HEK293 (cell line): Measurements from ENCODE around the gene IL17RB.
A peak's percentile ranks its signal among the peaks of the same experiment; 100 is the strongest.

Source experiments
- FEZF1 ChIP-seq: fragments of 450-650 bp; formaldehyde crosslinking; IDR thresholded peaks from 2 replicates; pipeline ENCODE4 v1.5.1; 2016; ENCODE audit warnings: missing biosample characterization, missing genetic modification characterization
- GFI1B ChIP-seq: fragments of 450-650 bp; formaldehyde crosslinking; IDR thresholded peaks from 2 replicates; pipeline ENCODE4 v1.5.1; 2016; ENCODE audit warnings: missing biosample characterization, missing genetic modification characterization
- HOXD13 ChIP-seq: sonication (generic); formaldehyde crosslinking; IDR thresholded peaks from 2 replicates; pipeline ENCODE4 v1.8.0; 2022; ENCODE audit warnings: missing genetic modification reagents, borderline replicate concordance
- KLF17 ChIP-seq: fragments of 450-650 bp; formaldehyde crosslinking; IDR thresholded peaks from 2 replicates; pipeline ENCODE4 v1.5.1; 2016; ENCODE audit warnings: missing biosample characterization, missing genetic modification characterization
- KLF7 ChIP-seq: fragments of 450-650 bp; formaldehyde crosslinking; IDR thresholded peaks from 2 replicates; pipeline ENCODE4 v1.5.1; 2016; ENCODE audit warnings: missing biosample characterization, missing genetic modification characterization, borderline replicate concordance
- KLF8 ChIP-seq: fragments of 450-650 bp; formaldehyde crosslinking; IDR thresholded peaks from 2 replicates; pipeline ENCODE4 v1.5.1; 2016; ENCODE audit warnings: missing biosample characterization, missing genetic modification characterization
- MEIS1 ChIP-seq: sonication (generic); formaldehyde crosslinking; IDR thresholded peaks from 2 replicates; pipeline ENCODE4 v1.8.1; 2022; ENCODE audit warnings: missing genetic modification reagents, mild to moderate bottlenecking, borderline replicate concordance
- PBX3 ChIP-seq: sonication (generic); formaldehyde crosslinking; IDR thresholded peaks from 2 replicates; pipeline ENCODE4 v1.8.1; 2022; ENCODE audit warnings: mild to moderate bottlenecking, moderate library complexity, missing genetic modification reagents
- SCRT2 ChIP-seq: fragments of 450-650 bp; formaldehyde crosslinking; IDR thresholded peaks from 2 replicates; pipeline ENCODE4 v1.5.1; 2016; ENCODE audit warnings: missing biosample characterization, missing genetic modification characterization
- SP7 ChIP-seq: fragments of 450-650 bp; formaldehyde crosslinking; IDR thresholded peaks from 2 replicates; pipeline ENCODE4 v1.5.1; 2016; ENCODE audit warnings: missing biosample characterization, missing genetic modification characterization
- ZBTB8A ChIP-seq: fragments of 450-650 bp; formaldehyde crosslinking; IDR thresholded peaks from 2 replicates; pipeline ENCODE4 v1.5.1; 2016; ENCODE audit warnings: missing biosample characterization, missing genetic modification characterization
- ZFP37 ChIP-seq: fragments of 450-650 bp; formaldehyde crosslinking; IDR thresholded peaks from 2 replicates; pipeline ENCODE4 v1.5.1; 2016; ENCODE audit warnings: missing biosample characterization, missing genetic modification characterization
- ZNF10 ChIP-seq: fragments of 450-650 bp; formaldehyde crosslinking; IDR thresholded peaks from 2 replicates; pipeline ENCODE4 v1.5.1; 2017; ENCODE audit warnings: missing biosample characterization, missing genetic modification characterization
- ZNF138 ChIP-seq: fragments of 450-650 bp; formaldehyde crosslinking; IDR thresholded peaks from 2 replicates; pipeline ENCODE4 v1.5.1; 2016; ENCODE audit warnings: missing biosample characterization, missing genetic modification characterization, borderline replicate concordance
- ZNF184 ChIP-seq: fragments of 450-650 bp; IDR thresholded peaks from 2 replicates; pipeline ENCODE4 v1.5.1; 2018; ENCODE audit warnings: missing biosample characterization, mild to moderate bottlenecking, missing genetic modification characterization
- ZNF24 ChIP-seq: fragments of 450-650 bp; formaldehyde crosslinking; IDR thresholded peaks from 2 replicates; pipeline ENCODE4 v1.5.1; 2016; ENCODE audit warnings: missing biosample characterization, missing genetic modification characterization
- ZNF248 ChIP-seq: fragments of 450-650 bp; formaldehyde crosslinking; IDR thresholded peaks from 2 replicates; pipeline ENCODE4 v1.5.1; 2017; ENCODE audit warnings: missing biosample characterization, missing genetic modification characterization
- ZNF426 ChIP-seq: fragments of 450-650 bp; formaldehyde crosslinking; IDR thresholded peaks from 2 replicates; pipeline ENCODE4 v1.5.1; 2017; ENCODE audit warnings: missing biosample characterization, missing genetic modification characterization, mild to moderate bottlenecking, inconsistent platforms, moderate library complexity
- ZNF449 ChIP-seq: fragments of 450-650 bp; formaldehyde crosslinking; IDR thresholded peaks from 2 replicates; pipeline ENCODE4 v1.5.1; 2017; ENCODE audit warnings: missing biosample characterization, mild to moderate bottlenecking, missing genetic modification characterization, moderate library complexity
- ZNF544 ChIP-seq: fragments of 450-650 bp; formaldehyde crosslinking; IDR thresholded peaks from 2 replicates; pipeline ENCODE4 v1.5.0; 2017; ENCODE audit warnings: missing biosample characterization, missing genetic modification characterization
- ZNF548 ChIP-seq: fragments of 450-650 bp; formaldehyde crosslinking; IDR thresholded peaks from 2 replicates; pipeline ENCODE4 v1.5.1; 2016; ENCODE audit warnings: missing biosample characterization, missing genetic modification characterization
- ZNF768 ChIP-seq: fragments of 450-650 bp; formaldehyde crosslinking; IDR thresholded peaks from 2 replicates; pipeline ENCODE4 v1.5.1; 2018; ENCODE audit warnings: missing biosample characterization, mild to moderate bottlenecking, missing genetic modification characterization
- ZNF830 ChIP-seq: fragments of 450-650 bp; IDR thresholded peaks from 2 replicates; pipeline ENCODE4 v1.5.0; 2018; ENCODE audit warnings: missing biosample characterization, missing genetic modification characterization, low read depth, mild to moderate bottlenecking, moderate library complexity
- ZNF843 ChIP-seq: fragments of 450-650 bp; formaldehyde crosslinking; IDR thresholded peaks from 2 replicates; pipeline ENCODE4 v1.5.1; 2016; ENCODE audit warnings: missing biosample characterization, missing genetic modification characterization
- ZSCAN18 ChIP-seq: fragments of 450-650 bp; formaldehyde crosslinking; IDR thresholded peaks from 2 replicates; pipeline ENCODE4 v1.5.1; 2016; ENCODE audit warnings: missing biosample characterization, missing genetic modification characterization
- ZXDB ChIP-seq: fragments of 450-650 bp; formaldehyde crosslinking; IDR thresholded peaks from 2 replicates; pipeline ENCODE4 v1.5.1; 2016; ENCODE audit warnings: missing biosample characterization, missing genetic modification characterization
- TF ChIP-seq, protein P1 (sequence below): fragments of 450-650 bp; formaldehyde crosslinking; IDR thresholded peaks from 2 replicates; pipeline ENCODE4 v1.5.1; 2016; ENCODE audit warnings: missing biosample characterization, missing genetic modification characterization, borderline replicate concordance
- TF ChIP-seq, protein P2 (sequence below): fragments of 450-650 bp; formaldehyde crosslinking; IDR thresholded peaks from 2 replicates; pipeline ENCODE4 v1.5.1; 2016; ENCODE audit warnings: missing biosample characterization, missing genetic modification characterization

IL17RB gene

DNA sequence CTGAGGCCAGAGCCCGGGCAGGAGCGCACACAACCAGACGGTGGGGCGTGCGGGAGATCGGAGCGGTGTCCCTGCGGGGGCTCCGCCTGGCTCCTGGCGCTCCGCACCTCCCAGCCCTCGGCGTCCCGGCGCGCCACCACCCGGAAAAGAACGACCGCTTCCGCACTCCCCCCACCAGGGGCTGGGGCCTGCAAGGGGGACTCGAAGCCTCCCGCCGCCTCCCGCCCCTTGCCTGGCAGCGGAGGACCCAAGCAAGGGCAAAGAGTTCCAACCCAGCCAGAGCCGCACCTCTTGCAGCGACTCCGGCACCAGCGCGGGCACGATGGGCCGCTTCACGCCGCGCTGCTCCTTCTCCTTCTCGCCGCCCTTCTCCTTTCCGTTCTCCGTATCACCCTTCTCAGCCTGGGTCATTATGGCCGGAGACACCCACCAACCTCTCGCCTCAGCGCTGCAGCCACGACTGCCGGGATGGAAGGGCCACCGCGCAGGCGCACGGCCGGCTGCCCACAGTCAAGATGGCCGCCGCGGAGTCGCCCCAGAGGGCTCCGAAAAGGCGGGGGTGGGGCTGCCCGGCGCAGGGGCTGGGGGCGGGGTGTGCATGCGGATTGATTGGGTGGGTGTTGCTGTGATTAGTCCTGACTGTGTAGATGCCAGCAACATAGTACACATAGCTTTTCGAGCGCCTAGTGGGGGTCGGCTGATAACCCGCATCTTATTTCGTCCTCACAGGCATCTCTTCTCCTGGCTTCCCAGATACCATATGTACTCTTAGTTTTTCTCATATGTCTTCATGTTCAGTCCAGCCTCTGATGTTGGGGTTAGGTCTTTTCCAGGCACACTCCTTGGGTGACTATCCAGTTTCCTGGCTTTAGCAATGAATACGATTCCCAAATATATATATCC, 35.6 kb downstream of the IL17RB start, which contains the start of gene ACTR8 (continued):
- TF ChIP-seq KLF17 (tag by site-specific recombination) (no peak; the same call in 1 of the 2 replicates), FEZF1 (tag by site-specific recombination) (no peak), KLF8 (tag by site-specific recombination) (peak; percentile 67; the same call in 1 of the 2 replicates), ZNF449 (tag by site-specific recombination) (peak; percentile 81), MEIS1 (CRISPR knock-in tag) (no peak), ZFP37 (tag by site-specific recombination) (peak; percentile 48; the same call in 1 of the 2 replicates), GFI1B (tag by site-specific recombination) (no peak), ZNF24 (tag by site-specific recombination) (peak; percentile 49; the same call in 1 of the 2 replicates), SCRT2 (tag by site-specific recombination) (no peak), SP7 (tag by site-specific recombination) (peak; percentile 71), ZNF184 (tag by site-specific recombination) (no peak), ZNF843 (tag by site-specific recombination) (peak; percentile 82), HOXD13 (CRISPR knock-in tag) (no peak), ZNF248 (tag by site-specific recombination) (no peak), ZNF830 (no peak), ZSCAN18 (tag by site-specific recombination) (no peak), KLF7 (tag by site-specific recombination) (peak; percentile 25; the same call in 1 of the 2 replicates), ZBTB8A (tag by site-specific recombination) (peak; percentile 89), ZNF768 (tag by site-specific recombination) (no peak), ZNF548 (tag by site-specific recombination) (no peak), ZNF138 (tag by site-specific recombination) (no peak), ZXDB (tag by site-specific recombination) (peak; percentile 98), PBX3 (CRISPR knock-in tag) (no peak), ZNF426 (no peak), ZNF544 (no peak), ZNF10 (tag by site-specific recombination) (no peak; the same call in 1 of the 2 replicates)
- TF ChIP-seq, protein P1, sequence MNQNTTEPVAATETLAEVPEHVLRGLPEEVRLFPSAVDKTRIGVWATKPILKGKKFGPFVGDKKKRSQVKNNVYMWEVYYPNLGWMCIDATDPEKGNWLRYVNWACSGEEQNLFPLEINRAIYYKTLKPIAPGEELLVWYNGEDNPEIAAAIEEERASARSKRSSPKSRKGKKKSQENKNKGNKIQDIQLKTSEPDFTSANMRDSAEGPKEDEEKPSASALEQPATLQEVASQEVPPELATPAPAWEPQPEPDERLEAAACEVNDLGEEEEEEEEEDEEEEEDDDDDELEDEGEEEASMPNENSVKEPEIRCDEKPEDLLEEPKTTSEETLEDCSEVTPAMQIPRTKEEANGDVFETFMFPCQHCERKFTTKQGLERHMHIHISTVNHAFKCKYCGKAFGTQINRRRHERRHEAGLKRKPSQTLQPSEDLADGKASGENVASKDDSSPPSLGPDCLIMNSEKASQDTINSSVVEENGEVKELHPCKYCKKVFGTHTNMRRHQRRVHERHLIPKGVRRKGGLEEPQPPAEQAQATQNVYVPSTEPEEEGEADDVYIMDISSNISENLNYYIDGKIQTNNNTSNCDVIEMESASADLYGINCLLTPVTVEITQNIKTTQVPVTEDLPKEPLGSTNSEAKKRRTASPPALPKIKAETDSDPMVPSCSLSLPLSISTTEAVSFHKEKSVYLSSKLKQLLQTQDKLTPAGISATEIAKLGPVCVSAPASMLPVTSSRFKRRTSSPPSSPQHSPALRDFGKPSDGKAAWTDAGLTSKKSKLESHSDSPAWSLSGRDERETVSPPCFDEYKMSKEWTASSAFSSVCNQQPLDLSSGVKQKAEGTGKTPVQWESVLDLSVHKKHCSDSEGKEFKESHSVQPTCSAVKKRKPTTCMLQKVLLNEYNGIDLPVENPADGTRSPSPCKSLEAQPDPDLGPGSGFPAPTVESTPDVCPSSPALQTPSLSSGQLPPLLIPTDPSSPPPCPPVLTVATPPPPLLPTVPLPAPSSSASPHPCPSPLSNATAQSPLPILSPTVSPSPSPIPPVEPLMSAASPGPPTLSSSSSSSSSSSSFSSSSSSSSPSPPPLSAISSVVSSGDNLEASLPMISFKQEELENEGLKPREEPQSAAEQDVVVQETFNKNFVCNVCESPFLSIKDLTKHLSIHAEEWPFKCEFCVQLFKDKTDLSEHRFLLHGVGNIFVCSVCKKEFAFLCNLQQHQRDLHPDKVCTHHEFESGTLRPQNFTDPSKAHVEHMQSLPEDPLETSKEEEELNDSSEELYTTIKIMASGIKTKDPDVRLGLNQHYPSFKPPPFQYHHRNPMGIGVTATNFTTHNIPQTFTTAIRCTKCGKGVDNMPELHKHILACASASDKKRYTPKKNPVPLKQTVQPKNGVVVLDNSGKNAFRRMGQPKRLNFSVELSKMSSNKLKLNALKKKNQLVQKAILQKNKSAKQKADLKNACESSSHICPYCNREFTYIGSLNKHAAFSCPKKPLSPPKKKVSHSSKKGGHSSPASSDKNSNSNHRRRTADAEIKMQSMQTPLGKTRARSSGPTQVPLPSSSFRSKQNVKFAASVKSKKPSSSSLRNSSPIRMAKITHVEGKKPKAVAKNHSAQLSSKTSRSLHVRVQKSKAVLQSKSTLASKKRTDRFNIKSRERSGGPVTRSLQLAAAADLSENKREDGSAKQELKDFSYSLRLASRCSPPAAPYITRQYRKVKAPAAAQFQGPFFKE (tag by site-specific recombination): no peak
- TF ChIP-seq, protein P2, sequence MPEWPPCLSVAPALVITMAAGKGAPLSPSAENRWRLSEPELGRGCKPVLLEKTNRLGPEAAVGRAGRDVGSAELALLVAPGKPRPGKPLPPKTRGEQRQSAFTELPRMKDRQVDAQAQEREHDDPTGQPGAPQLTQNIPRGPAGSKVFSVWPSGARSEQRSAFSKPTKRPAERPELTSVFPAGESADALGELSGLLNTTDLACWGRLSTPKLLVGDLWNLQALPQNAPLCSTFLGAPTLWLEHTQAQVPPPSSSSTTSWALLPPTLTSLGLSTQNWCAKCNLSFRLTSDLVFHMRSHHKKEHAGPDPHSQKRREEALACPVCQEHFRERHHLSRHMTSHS (tag by site-specific recombination): no peak
